ENCODE data around the gene DDC. TPM values are rescaled to one million over a fixed set of nuclear protein-coding genes. Genes with fewer than 3 reads are reported as not detected.

Gene DDC
- total and polyA plus RNA-seq, 7 donors, result 0.10 to 1.7 (median 0.59) TPM

DNA sequence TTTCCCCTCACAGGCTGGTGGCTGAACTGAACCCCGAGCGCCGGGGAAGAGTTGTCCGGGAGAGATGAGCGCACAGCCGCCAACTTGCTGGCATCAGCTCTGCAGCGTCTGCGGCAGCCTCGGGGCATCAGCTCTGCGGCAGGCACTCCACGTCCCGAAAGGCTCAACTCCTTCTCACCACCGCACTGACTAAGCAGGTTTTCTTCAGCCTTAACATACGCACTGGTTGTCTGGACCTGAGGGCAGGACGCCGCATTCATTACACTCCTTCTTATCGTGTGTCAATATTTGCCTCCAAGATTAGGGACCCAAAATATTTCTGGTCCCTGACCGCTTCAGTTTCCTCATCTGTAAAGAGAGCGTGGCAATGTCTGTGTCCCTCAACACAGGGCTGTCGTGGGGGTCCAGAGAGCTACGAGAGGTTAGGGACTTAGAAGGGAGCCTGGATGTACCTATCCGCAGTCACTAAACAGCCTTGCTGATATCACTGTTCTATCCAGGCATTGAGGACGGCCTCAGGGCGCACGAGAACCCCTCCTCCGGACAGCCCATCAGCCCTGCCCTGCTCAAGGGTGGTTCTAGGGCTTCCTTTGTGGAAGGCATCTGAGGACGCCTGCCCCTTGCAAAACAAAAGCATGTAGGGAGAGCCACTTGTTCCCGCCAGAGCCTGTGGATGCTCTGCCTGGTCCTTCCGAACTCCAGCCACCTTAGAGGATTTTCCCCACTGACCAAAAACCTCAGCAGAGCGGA, 72.3 kb downstream of the DDC start:
- no peaks in the 10 kb centered on the region for H3K4me1 ChIP-seq
- no peak overlapping the region for H3K4me3 ChIP-seq
- no peak overlapping the region for H3K27ac ChIP-seq
- no peaks in the 10 kb centered on the region for H3K27me3 ChIP-seq (ENCODE audit: insufficient read depth in 3 of 3, low read length in 2 of 3)
- H3K36me3 ChIP-seq (ENCODE audit: insufficient read depth in 1 of 2, low read depth in 1 of 2), result no peaks in the 10 kb centered on the region
- TF ChIP-seq, protein P1, sequence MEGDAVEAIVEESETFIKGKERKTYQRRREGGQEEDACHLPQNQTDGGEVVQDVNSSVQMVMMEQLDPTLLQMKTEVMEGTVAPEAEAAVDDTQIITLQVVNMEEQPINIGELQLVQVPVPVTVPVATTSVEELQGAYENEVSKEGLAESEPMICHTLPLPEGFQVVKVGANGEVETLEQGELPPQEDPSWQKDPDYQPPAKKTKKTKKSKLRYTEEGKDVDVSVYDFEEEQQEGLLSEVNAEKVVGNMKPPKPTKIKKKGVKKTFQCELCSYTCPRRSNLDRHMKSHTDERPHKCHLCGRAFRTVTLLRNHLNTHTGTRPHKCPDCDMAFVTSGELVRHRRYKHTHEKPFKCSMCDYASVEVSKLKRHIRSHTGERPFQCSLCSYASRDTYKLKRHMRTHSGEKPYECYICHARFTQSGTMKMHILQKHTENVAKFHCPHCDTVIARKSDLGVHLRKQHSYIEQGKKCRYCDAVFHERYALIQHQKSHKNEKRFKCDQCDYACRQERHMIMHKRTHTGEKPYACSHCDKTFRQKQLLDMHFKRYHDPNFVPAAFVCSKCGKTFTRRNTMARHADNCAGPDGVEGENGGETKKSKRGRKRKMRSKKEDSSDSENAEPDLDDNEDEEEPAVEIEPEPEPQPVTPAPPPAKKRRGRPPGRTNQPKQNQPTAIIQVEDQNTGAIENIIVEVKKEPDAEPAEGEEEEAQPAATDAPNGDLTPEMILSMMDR (IDR thresholded peaks at IDR 0.05), result no peak
- 96 to 97% (median 97%) methylated on average over 30 of the region's 30 CpGs for WGBS, 3 donors
- intact Hi-C loops (cut with DNase I), result no loop called here
- H3K9me3 ChIP-seq, result no peaks in the 10 kb centered on the region
- ATAC-seq, result no peak
- DNase-seq, result no peak

GRCh38 chr7:50491943-50492342, 73.3 kb downstream of the DDC start:
- Histone ChIP-seq H3K9me3 (no peaks in the 10 kb centered on the region), H3K36me3 (ENCODE audit: insufficient read depth in 1 of 2, low read depth in 1 of 2) (no peaks in the 10 kb centered on the region), H3K4me3 (no peak overlapping the region), H3K4me1 (no peaks in the 10 kb centered on the region), H3K27me3 (ENCODE audit: insufficient read depth in 3 of 3, low read length in 2 of 3) (no peaks in the 10 kb centered on the region), H3K27ac (no peak overlapping the region)
- 60 to 93% (median 63%) methylated on average over 1 of the region's 1 CpG for WGBS, 3 donors
- ATAC-seq (peak in 1 of 4 donors; percentile 42), DNase-seq (no peak)
- TF ChIP-seq, protein P1 (IDR thresholded peaks at IDR 0.05), result no peak
- intact Hi-C loops (cut with DNase I), result no loop called here

DNA sequence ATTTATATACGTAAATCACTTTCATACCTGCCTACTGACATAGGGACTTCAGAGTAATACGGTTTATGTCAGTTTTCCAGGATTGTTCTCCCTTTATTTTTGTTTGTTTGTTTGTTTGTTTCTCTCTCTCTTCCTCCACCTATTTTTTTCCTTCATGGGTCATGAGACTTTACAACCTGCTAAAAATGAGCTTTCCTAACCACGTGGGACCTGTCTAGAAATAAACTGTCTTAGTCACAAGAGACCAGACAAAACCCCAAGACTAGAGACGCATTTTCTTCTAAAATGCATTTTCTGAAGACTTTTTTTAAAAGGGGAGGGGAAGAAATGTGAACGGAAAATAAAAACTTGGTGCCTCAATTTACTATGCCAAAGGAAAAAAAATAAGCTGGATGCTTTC, 74.0 kb downstream of the DDC start:
- Histone ChIP-seq H3K4me1 (no peaks in the 10 kb centered on the region), H3K36me3 (ENCODE audit: insufficient read depth in 1 of 2, low read depth in 1 of 2) (no peaks in the 10 kb centered on the region), H3K27me3 (ENCODE audit: insufficient read depth in 3 of 3, low read length in 2 of 3) (no peaks in the 10 kb centered on the region), H3K27ac (no peak overlapping the region), H3K4me3 (no peak overlapping the region), H3K9me3 (no peaks in the 10 kb centered on the region)
- intact Hi-C loops (cut with DNase I), result no loop called here
- 40 to 69% (median 56%) methylated on average over 5 of the region's 5 CpGs for WGBS, 3 donors
- DNase-seq (no peak), ATAC-seq (peak in 2 of 4 donors; percentile 68 to 87)
- TF ChIP-seq, protein P1 (IDR thresholded peaks at IDR 0.05), result no peak

- no peaks in the 10 kb centered on the region for H3K4me1 ChIP-seq
- DNase-seq, result no peak
- no peaks in the 10 kb centered on the region for H3K27me3 ChIP-seq (ENCODE audit: insufficient read depth in 3 of 3, low read length in 2 of 3)
- no peaks in the 10 kb centered on the region for H3K9me3 ChIP-seq
- H3K36me3 ChIP-seq (ENCODE audit: insufficient read depth in 1 of 2, low read depth in 1 of 2), result no peaks in the 10 kb centered on the region
- no peak overlapping the region for H3K27ac ChIP-seq
- no peak overlapping the region for H3K4me3 ChIP-seq
- intact Hi-C loops (cut with DNase I), result no loop called here
- TF ChIP-seq, protein P1 (IDR thresholded peaks at IDR 0.05), result no peak
- ATAC-seq, result no peak
Observed at GRCh38 chr7:50488379-50488778, 76.8 kb downstream of the DDC start.

GRCh38 chr7:50486512-50486911, 78.7 kb downstream of the DDC start:
- ATAC-seq, result no peak
- TF ChIP-seq, protein P1 (IDR thresholded peaks at IDR 0.05), result no peak
- H3K9me3 ChIP-seq, result no peaks in the 10 kb centered on the region
- intact Hi-C loops (cut with DNase I), result no loop called here
- WGBS, 3 donors, result 97 to 100% (median 97%) methylated on average over 1 of the region's 1 CpG
- no peaks in the 10 kb centered on the region for H3K36me3 ChIP-seq (ENCODE audit: insufficient read depth in 1 of 2, low read depth in 1 of 2)
- no peaks in the 10 kb centered on the region for H3K4me1 ChIP-seq
- DNase-seq, result no peak
- no peak overlapping the region for H3K27ac ChIP-seq
- no peaks in the 10 kb centered on the region for H3K27me3 ChIP-seq (ENCODE audit: insufficient read depth in 3 of 3, low read length in 2 of 3)
- no peak overlapping the region for H3K4me3 ChIP-seq
